CD4-positive, CD25-positive, alpha-beta regulatory T cell (primary cell): ENCODE results near the gene DAPP1. TPM values are rescaled to one million over a fixed set of nuclear protein-coding genes. Genes with fewer than 3 reads are reported as not detected.

ENCODE experiments used
- ATAC-seq, 2 donors: fragments of 150-1000 bp; cut with Tn5 transposase; one replicate each; pipeline ENCODE4 v1.10.0; 2021; ENCODE audit warnings: low read depth in 2 of 2, moderate number of reproducible peaks in 2 of 2, moderate library complexity in 1 of 2
- DNase-seq, 3 donors: peaks; one replicate each; pipeline versions ENCODE4 v3.0.0 to v3.0.0-alpha.2; 2012 to 2022; ENCODE audit warnings: mixed read lengths in 1 of 3
- H3K27ac ChIP-seq: one replicate; pipeline ENCODE4 v1.7.0; 2013; ENCODE audit warnings: mild to moderate bottlenecking, low read length; ENCODE audit not compliant: insufficient read depth, poor library complexity, severe bottlenecking
- H3K27me3 ChIP-seq: one replicate; pipeline ENCODE4 v1.7.0; 2013; ENCODE audit warnings: low read length; ENCODE audit not compliant: control insufficient read depth, insufficient read depth
- H3K36me3 ChIP-seq: one replicate; pipeline ENCODE4 v1.7.0; 2013; ENCODE audit warnings: mild to moderate bottlenecking, low read length, moderate library complexity; ENCODE audit not compliant: control insufficient read depth, insufficient read depth
- H3K4me1 ChIP-seq: 2 replicates; pipeline ENCODE4 v1.7.0; 2013; ENCODE audit warnings: mild to moderate bottlenecking, low read length; ENCODE audit not compliant: insufficient read depth, control insufficient read depth, poor library complexity, severe bottlenecking
- H3K4me3 ChIP-seq: one replicate; pipeline ENCODE4 v1.7.0; 2013; ENCODE audit warnings: low read depth, mild to moderate bottlenecking, low read length, moderate library complexity
- H3K9me3 ChIP-seq, 2 experiments: 1 replicate in 1 of 2; 2 replicates in 1 of 2; pipeline ENCODE4 v1.7.0; 2013; ENCODE audit warnings: low read length in 2 of 2, mild to moderate bottlenecking in 1 of 2, moderate library complexity in 1 of 2; ENCODE audit not compliant: control insufficient read depth in 2 of 2
- H3K27ac Mint-ChIP-seq, 3 donors: one replicate each; pipeline ENCODE4 v1.8.0; 2020 to 2022; ENCODE audit warnings: mild to moderate bottlenecking in 3 of 3, mixed read lengths in 3 of 3, moderate library complexity in 2 of 3
- H3K27me3 Mint-ChIP-seq: one replicate; pipeline ENCODE4 v1.8.0; 2022; ENCODE audit warnings: mild to moderate bottlenecking, mixed read lengths
- H3K36me3 Mint-ChIP-seq: one replicate; pipeline ENCODE4 v1.8.0; 2020; ENCODE audit warnings: mixed read lengths
- H3K4me1 Mint-ChIP-seq, 4 donors: one replicate each; pipeline ENCODE4 v1.8.0; 2020 to 2022; ENCODE audit warnings: mixed read lengths in 4 of 4, mild to moderate bottlenecking in 1 of 4
- H3K4me3 Mint-ChIP-seq, 4 donors: one replicate each; pipeline ENCODE4 v1.8.0; 2020 to 2022; ENCODE audit warnings: mild to moderate bottlenecking in 4 of 4, mixed read lengths in 4 of 4, moderate library complexity in 3 of 4
- H3K9me3 Mint-ChIP-seq, 7 donors: one replicate each; pipeline ENCODE4 v1.8.0; 2020 to 2022; ENCODE audit warnings: mixed read lengths in 7 of 7, mild to moderate bottlenecking in 3 of 7, moderate library complexity in 2 of 7
- polyA plus RNA-seq, 4 donors: library from polyadenylated mRNA; unstranded; fragments of 300-500 nt; fragmentation: Illumina TruSeq; gene quantifications; one replicate each; pipeline ENCODE4 v1.2.3, GENCODE V29; 2021
- total RNA-seq: library from RNA; stranded (reverse); gene quantifications from one replicate; pipeline ENCODE4 v1.2.3, GENCODE V29; 2022

Gene DAPP1
- total and polyA plus RNA-seq, 5 donors from 2014 or later, result 25.0 to 42.8 (median 30.9) TPM

DNA sequence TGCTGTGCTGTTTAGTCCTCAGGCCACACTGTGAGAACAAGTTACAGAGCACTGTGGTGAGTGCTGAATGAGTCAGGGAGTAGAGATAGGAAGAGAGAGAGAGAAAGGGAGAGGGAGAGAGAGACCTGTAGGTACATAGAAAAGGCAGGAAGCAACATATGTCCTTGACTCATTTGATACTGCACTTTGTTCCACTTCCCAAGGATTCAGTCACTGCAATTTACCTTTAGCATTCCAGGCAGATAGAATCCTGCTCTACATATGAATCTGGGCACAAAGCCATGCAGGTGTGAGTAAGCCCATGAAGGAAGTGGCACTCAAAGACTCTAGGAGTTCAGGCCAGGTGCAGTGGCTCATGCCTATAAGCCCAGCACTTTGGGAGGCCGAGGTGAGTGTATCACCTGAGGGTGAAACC lies 1.0 kb upstream of the DAPP1 start:
- Mint-ChIP-seq H3K36me3 (no peaks in the 10 kb centered on the region), H3K27me3 (no peaks in the 10 kb centered on the region), H3K27ac (peak overlapping the region; percentile 92 to 97 (median 96)), H3K9me3 (no peaks in the 10 kb centered on the region), H3K4me1 (peaks cover 26 to 55% (median 45%) of the 10 kb centered on the region in 4 donors), H3K4me3 (peak overlapping the region; percentile 74 to 96 (median 87))
- no peaks in the 10 kb centered on the region for H3K27me3 ChIP-seq
- peaks cover 49% of the 10 kb centered on the region for H3K4me1 ChIP-seq
- H3K36me3 ChIP-seq, result no peaks in the 10 kb centered on the region
- ATAC-seq (no peak), DNase-seq (no peak)
- H3K4me3 ChIP-seq, result peak overlapping the region; percentile 33
- peak overlapping the region; percentile 78 for H3K27ac ChIP-seq
- H3K9me3 ChIP-seq, result no peaks in the 10 kb centered on the region

DNA sequence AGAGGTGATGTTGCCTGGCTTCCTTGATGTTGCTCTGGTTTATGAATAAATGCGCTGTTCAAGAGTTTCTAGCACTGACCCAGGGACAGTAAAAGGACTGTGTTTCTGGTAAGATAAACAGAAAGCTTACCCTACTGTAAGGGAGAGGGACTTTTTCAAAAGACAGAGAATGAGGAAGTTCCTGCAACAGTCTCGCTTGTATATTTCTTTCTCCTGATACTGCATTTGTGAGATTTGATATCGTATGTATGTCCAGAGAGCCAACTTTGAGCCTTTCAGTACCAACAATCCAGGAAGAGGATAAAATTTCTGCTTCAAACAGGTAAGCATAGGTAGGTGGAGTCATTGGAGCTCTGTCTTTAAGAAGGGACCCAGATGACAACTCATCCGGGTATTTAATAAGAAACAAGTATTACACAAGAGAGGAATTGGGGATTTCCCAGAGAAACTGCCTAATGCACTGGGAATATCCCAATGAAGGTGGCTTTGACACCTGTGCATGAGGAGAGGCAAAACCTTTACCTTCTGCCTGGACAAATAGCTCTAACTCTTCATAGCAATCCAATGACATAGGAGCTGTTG lies 773 bp downstream of the DAPP1 start:
- peak overlapping the region; percentile 78 for H3K27ac ChIP-seq
- Mint-ChIP-seq H3K36me3 (no peaks in the 10 kb centered on the region), H3K27ac (peak overlapping the region; percentile 91 to 97 (median 96)), H3K9me3 (no peaks in the 10 kb centered on the region), H3K27me3 (no peaks in the 10 kb centered on the region), H3K4me3 (peak overlapping the region; percentile 87 to 96 (median 91)), H3K4me1 (peaks cover 29 to 71% (median 56%) of the 10 kb centered on the region in 4 donors)
- peak overlapping the region; percentile 91 for H3K4me3 ChIP-seq
- H3K4me1 ChIP-seq, result peaks cover 66% of the 10 kb centered on the region
- peak in 1 of 3 donors; percentile 35 for DNase-seq
- no peaks in the 10 kb centered on the region for H3K9me3 ChIP-seq
- no peak for ATAC-seq
- H3K36me3 ChIP-seq, result no peaks in the 10 kb centered on the region
- H3K27me3 ChIP-seq, result no peaks in the 10 kb centered on the region

DNA sequence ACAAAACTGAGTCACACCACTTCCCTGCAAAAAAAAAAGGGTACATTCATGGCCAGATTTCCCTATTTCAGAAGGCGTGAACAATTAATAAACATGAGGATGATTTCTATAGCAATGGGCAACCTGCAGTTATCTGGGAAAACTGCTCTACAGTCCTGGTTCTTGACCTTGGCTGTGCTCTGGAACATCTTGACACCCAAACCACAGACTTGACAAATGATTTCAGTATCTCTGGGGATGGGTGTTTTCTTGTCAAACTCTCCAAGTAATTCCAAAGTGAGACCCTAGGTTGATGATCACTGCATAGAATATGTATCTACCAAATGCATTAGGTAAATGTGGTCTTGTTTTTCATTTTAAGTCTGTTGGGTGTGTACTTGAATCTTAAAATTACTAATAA lies 2.0 kb downstream of the DAPP1 start:
- no peak for DNase-seq
- no peaks in the 10 kb centered on the region for H3K27me3 ChIP-seq
- H3K36me3 ChIP-seq, result no peaks in the 10 kb centered on the region
- Mint-ChIP-seq H3K27me3 (no peaks in the 10 kb centered on the region), H3K4me3 (peak overlapping the region; percentile 87 to 96 (median 91)), H3K4me1 (peaks cover 32 to 79% (median 58%) of the 10 kb centered on the region in 4 donors), H3K9me3 (no peaks in the 10 kb centered on the region), H3K36me3 (peaks cover 3% of the 10 kb centered on the region), H3K27ac (peak overlapping the region; percentile 56 to 96 (median 91))
- H3K9me3 ChIP-seq, result no peaks in the 10 kb centered on the region
- peak overlapping the region; percentile 91 for H3K4me3 ChIP-seq
- peak overlapping the region; percentile 78 for H3K27ac ChIP-seq
- no peak for ATAC-seq
- peaks cover 66% of the 10 kb centered on the region for H3K4me1 ChIP-seq

DNA sequence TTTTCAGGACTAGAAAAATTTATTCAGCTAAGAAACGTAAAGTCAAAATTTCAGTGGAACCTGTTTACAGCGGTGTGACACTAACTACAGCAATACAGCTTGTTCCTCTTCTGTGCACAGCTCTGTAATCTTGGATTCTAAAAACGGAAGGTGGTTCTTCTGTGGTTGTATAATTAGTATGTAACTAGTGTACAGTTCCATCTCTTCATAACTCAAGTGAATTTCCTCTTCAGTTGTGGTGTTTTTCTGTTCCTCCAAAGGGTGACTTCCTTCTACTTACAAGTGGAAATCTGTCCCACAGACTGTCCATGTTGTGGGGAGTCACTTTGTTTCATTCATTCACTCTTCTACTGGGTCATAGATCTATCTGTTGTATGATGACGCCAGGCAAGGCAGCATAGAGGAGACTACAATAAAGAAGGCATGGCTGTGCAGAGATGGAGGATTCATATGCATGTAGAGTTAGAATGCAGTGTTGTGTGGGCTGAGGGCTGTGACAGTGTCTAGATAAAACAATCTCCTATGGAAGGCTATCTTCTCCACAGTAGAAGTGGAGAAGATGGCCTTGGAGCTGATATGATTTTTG lies 5.4 kb downstream of the DAPP1 start:
- H3K9me3 ChIP-seq, result no peaks in the 10 kb centered on the region
- no peaks in the 10 kb centered on the region for H3K9me3 Mint-ChIP-seq
- H3K27me3 ChIP-seq, result no peaks in the 10 kb centered on the region
- peak overlapping the region; percentile 4 to 92 (median 38) for H3K27ac Mint-ChIP-seq
- H3K27ac ChIP-seq, result no peak overlapping the region
- peak overlapping the region in 2 of 4 donors; percentile 65 to 78 for H3K4me3 Mint-ChIP-seq
- H3K4me1 Mint-ChIP-seq, result peaks cover 46 to 82% (median 69%) of the 10 kb centered on the region in 4 donors
- peak overlapping the region; percentile 91 for H3K4me3 ChIP-seq
- peak in 1 of 3 donors; percentile 23 for DNase-seq
- peaks cover 51% of the 10 kb centered on the region for H3K4me1 ChIP-seq
- H3K36me3 Mint-ChIP-seq, result peaks cover 21% of the 10 kb centered on the region
- peaks cover 2% of the 10 kb centered on the region for H3K36me3 ChIP-seq
- ATAC-seq, result peak in 1 of 2 donors; percentile 24
- no peaks in the 10 kb centered on the region for H3K27me3 Mint-ChIP-seq

DNA sequence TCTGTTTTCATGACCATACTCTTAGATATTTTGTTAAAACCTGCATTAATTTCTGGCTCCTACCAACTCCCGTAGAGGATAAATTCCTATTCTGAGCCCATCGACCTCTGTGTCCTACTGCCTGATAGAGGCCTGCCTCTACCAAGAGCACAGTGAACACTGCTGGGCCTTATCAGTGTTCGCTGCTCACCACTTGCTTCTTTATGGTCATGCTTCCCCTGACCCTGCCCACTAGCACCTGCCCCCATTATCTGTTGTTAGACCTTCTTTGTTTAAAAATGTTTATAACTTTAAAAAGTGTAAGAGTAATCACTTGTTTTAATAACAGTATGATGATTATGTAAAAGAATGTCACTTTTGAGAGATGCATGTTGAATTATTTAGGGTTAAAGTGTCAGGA lies 6.1 kb downstream of the DAPP1 start:
- Histone ChIP-seq H3K4me1 (peaks cover 44% of the 10 kb centered on the region), H3K9me3 (no peaks in the 10 kb centered on the region), H3K27me3 (no peaks in the 10 kb centered on the region), H3K4me3 (no peak overlapping the region), H3K27ac (no peak overlapping the region), H3K36me3 (peaks cover 2% of the 10 kb centered on the region)
- DNase-seq (no peak), ATAC-seq (no peak)
- H3K27me3 Mint-ChIP-seq, result no peaks in the 10 kb centered on the region
- no peaks in the 10 kb centered on the region for H3K9me3 Mint-ChIP-seq
- no peak overlapping the region for H3K4me3 Mint-ChIP-seq
- peaks cover 48 to 79% (median 65%) of the 10 kb centered on the region in 4 donors for H3K4me1 Mint-ChIP-seq
- H3K36me3 Mint-ChIP-seq, result peaks cover 22% of the 10 kb centered on the region
- H3K27ac Mint-ChIP-seq, result peak overlapping the region in 1 of 3 donors; percentile 15

DNA sequence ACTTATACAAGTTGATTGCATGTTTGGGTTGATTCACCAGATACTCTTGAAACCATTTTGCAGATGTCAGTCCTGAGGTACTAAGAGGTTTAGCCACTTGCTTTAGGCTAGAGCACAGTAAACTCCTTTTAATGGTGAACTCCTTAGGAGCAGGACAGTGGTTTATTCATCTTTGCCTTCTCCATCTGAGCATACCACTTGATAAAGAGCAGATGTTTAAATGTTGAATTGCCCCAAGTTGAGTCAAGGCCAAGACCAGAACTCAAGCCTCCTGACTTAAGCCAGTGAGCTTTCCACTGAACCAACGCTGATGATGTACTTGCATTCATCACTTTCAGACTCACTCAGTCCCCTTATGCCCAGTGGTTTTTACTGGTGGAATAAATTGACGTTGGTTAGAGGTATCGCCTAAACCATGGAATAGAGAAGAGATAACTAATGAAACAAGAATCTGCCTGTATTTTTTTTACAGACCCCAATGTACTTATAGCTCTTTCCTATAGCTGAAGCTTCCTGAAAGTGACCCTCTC lies 7.5 kb downstream of the DAPP1 start:
- Histone ChIP-seq H3K36me3 (peaks cover 2% of the 10 kb centered on the region), H3K27ac (no peak overlapping the region), H3K9me3 (no peaks in the 10 kb centered on the region), H3K4me1 (peaks cover 30% of the 10 kb centered on the region), H3K4me3 (no peak overlapping the region), H3K27me3 (no peaks in the 10 kb centered on the region)
- Mint-ChIP-seq H3K9me3 (no peaks in the 10 kb centered on the region), H3K4me3 (no peak overlapping the region), H3K4me1 (peaks cover 47 to 72% (median 53%) of the 10 kb centered on the region in 4 donors), H3K27me3 (no peaks in the 10 kb centered on the region), H3K36me3 (peaks cover 25% of the 10 kb centered on the region), H3K27ac (peak overlapping the region in 1 of 3 donors; percentile 69)
- ATAC-seq (no peak), DNase-seq (no peak)

- Histone ChIP-seq H3K27me3 (no peaks in the 10 kb centered on the region), H3K4me1 (peaks cover 20% of the 10 kb centered on the region), H3K9me3 (no peaks in the 10 kb centered on the region), H3K4me3 (no peak overlapping the region), H3K27ac (no peak overlapping the region), H3K36me3 (peaks cover 2% of the 10 kb centered on the region)
- Mint-ChIP-seq H3K27me3 (no peaks in the 10 kb centered on the region), H3K4me1 (peaks cover 44 to 62% (median 45%) of the 10 kb centered on the region in 4 donors), H3K36me3 (peaks cover 25% of the 10 kb centered on the region), H3K9me3 (no peaks in the 10 kb centered on the region), H3K4me3 (peak overlapping the region in 1 of 4 donors; percentile 43), H3K27ac (peak overlapping the region in 2 of 3 donors; percentile 21 to 69)
- no peak for ATAC-seq
- no peak for DNase-seq
These were observed 8.6 kb downstream of the DAPP1 start for GRCh38 chr4:99825272-99825671.
